Measurements from ENCODE around the gene BRIP1.

The BRIP1 gene

GRCh38 chr17:61754124-61754523 is 109.2 kb downstream of the BRIP1 start:
- Histone ChIP-seq H3K9me3 (replicated peaks in 1 of 11) (peaks cover under 1 to 12% (median 6%) of the 10 kb centered on the region in 11 experiments; a peak in 13 of 22 replicates), H3K4me1 (no peaks in the 10 kb centered on the region), H4K20me1 (no peaks in the 10 kb centered on the region), H3K27ac (no peak overlapping the region), H3K27me3 (no peaks in the 10 kb centered on the region), H3K4me3 (no peak overlapping the region), H3K4me2 (no peak overlapping the region), H3K9ac (no peak overlapping the region), H3K36me3 (peaks cover 4 to 89% (median 41%) of the 10 kb centered on the region in 11 experiments; a peak in 19 of 22 replicates)
- no peak for TF ChIP-seq Cebpa-rat (IDR thresholded peaks at IDR 0.05)

GRCh38 chr17:61753696-61754095 is 109.6 kb downstream of the BRIP1 start:
- no peaks in the 10 kb centered on the region for H4K20me1 ChIP-seq
- no peak overlapping the region for H3K9ac ChIP-seq
- no peak overlapping the region for H3K27ac ChIP-seq

GRCh38 chr17:61750656-61751055 is 112.7 kb downstream of the BRIP1 start:
- Histone ChIP-seq H3K4me1 (no peaks in the 10 kb centered on the region), H3K4me3 (no peak overlapping the region), H3K9ac (no peak overlapping the region), H3K9me3 (replicated peaks in 1 of 11) (peaks cover 14 to 39% (median 30%) of the 10 kb centered on the region in 11 experiments), H3K4me2 (no peak overlapping the region), H4K20me1 (no peaks in the 10 kb centered on the region), H3K27ac (no peak overlapping the region), H3K27me3 (no peaks in the 10 kb centered on the region), H3K36me3 (peaks cover 0 to 87% (median 46%) of the 10 kb centered on the region in 11 experiments; a peak in 20 of 22 replicates)
- no peak for TF ChIP-seq Cebpa-rat (IDR thresholded peaks at IDR 0.05)

More at GRCh38 chr17:61753696-61754095, 109.6 kb downstream of the BRIP1 start:
- no peak overlapping the region for H3K4me2 ChIP-seq
- no peak overlapping the region for H3K4me3 ChIP-seq
- no peak for TF ChIP-seq Cebpa-rat (IDR thresholded peaks at IDR 0.05)
- no peaks in the 10 kb centered on the region for H3K4me1 ChIP-seq
- no peaks in the 10 kb centered on the region for H3K27me3 ChIP-seq
- H3K36me3 ChIP-seq = peaks cover 3 to 89% (median 37%) of the 10 kb centered on the region in 11 experiments; a peak in 19 of 22 replicates
- peaks cover 2 to 11% (median 5%) of the 10 kb centered on the region in 11 experiments; a peak in 14 of 22 replicates for H3K9me3 ChIP-seq (replicated peaks in 1 of 11)

- no peak overlapping the region for H3K9ac ChIP-seq
- H3K9me3 ChIP-seq (replicated peaks in 1 of 11) = peaks cover 14 to 44% (median 36%) of the 10 kb centered on the region in 11 experiments
- H3K4me3 ChIP-seq = no peak overlapping the region
- no peaks in the 10 kb centered on the region for H3K27me3 ChIP-seq
- H3K4me2 ChIP-seq = no peak overlapping the region
- no peak for TF ChIP-seq Cebpa-rat (IDR thresholded peaks at IDR 0.05)
- no peaks in the 10 kb centered on the region for H3K4me1 ChIP-seq
- H3K36me3 ChIP-seq = peaks cover 4 to 87% (median 46%) of the 10 kb centered on the region in 11 experiments; a peak in 20 of 22 replicates
- H4K20me1 ChIP-seq = no peaks in the 10 kb centered on the region
- H3K27ac ChIP-seq = no peak overlapping the region
These were observed 113.4 kb downstream of the BRIP1 start for GRCh38 chr17:61749823-61750404.

- Histone ChIP-seq H3K27me3 (no peaks in the 10 kb centered on the region), H3K4me1 (no peaks in the 10 kb centered on the region), H3K27ac (no peak overlapping the region), H3K4me2 (no peak overlapping the region), H3K9me3 (replicated peaks in 1 of 11) (peaks cover 29 to 71% (median 55%) of the 10 kb centered on the region in 11 experiments), H3K36me3 (peaks cover 18 to 93% (median 63%) of the 10 kb centered on the region in 11 experiments), H3K4me3 (no peak overlapping the region), H4K20me1 (no peaks in the 10 kb centered on the region), H3K9ac (no peak overlapping the region)
- TF ChIP-seq Cebpa-rat (IDR thresholded peaks at IDR 0.05) = no peak
These were observed 116.9 kb downstream of the BRIP1 start for GRCh38 chr17:61746248-61746985.

GRCh38 chr17:61744804-61745203 is 118.5 kb downstream of the BRIP1 start:
- no peak overlapping the region for H3K4me3 ChIP-seq
- TF ChIP-seq Cebpa-rat (IDR thresholded peaks at IDR 0.05) = no peak
- H3K9ac ChIP-seq = no peak overlapping the region
- peaks cover 31 to 96% (median 76%) of the 10 kb centered on the region in 11 experiments for H3K36me3 ChIP-seq
- no peak overlapping the region for H3K4me2 ChIP-seq
- peaks cover 40 to 81% (median 68%) of the 10 kb centered on the region in 11 experiments for H3K9me3 ChIP-seq (replicated peaks in 1 of 11)
- H3K27me3 ChIP-seq = no peaks in the 10 kb centered on the region
- H3K4me1 ChIP-seq = no peaks in the 10 kb centered on the region
- H3K27ac ChIP-seq = no peak overlapping the region
- H4K20me1 ChIP-seq = no peaks in the 10 kb centered on the region

DNA sequence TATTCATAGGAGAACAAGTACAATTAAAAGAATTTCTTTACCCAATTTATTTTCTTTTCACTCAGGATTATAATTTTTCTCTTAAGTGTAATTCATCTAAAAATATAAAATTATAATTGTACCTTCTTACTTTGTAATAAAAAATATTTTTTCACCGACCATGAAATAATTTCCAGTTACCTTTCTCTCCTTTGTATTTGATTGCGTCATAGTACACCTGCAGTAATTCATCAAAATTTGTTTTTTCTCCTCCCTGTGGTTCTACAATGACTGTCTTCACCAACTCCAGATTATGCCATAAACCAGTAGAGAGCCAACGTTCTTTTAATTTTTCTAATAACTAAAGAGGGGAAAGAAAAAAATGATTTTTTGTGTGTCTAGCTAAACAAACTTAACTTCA is 119.1 kb downstream of the BRIP1 start:
- H3K4me3 ChIP-seq = no peak overlapping the region
- TF ChIP-seq Cebpa-rat (IDR thresholded peaks at IDR 0.05) = peak in 2 of 11 experiments; percentile 17 to 73; a peak in 1 of 22 replicates
- no peaks in the 10 kb centered on the region for H4K20me1 ChIP-seq
- no peaks in the 10 kb centered on the region for H3K27me3 ChIP-seq
- H3K4me1 ChIP-seq = no peaks in the 10 kb centered on the region
- no peak overlapping the region for H3K4me2 ChIP-seq
- H3K9ac ChIP-seq = no peak overlapping the region
- H3K27ac ChIP-seq = no peak overlapping the region
- H3K36me3 ChIP-seq = peaks cover 32 to 96% (median 80%) of the 10 kb centered on the region in 11 experiments
- peaks cover 42 to 84% (median 73%) of the 10 kb centered on the region in 11 experiments for H3K9me3 ChIP-seq (replicated peaks in 1 of 11)

- no peak overlapping the region for H3K4me3 ChIP-seq
- peaks cover 32 to 96% (median 83%) of the 10 kb centered on the region in 11 experiments for H3K36me3 ChIP-seq
- H3K27ac ChIP-seq = no peak overlapping the region
- no peak overlapping the region for H3K4me2 ChIP-seq
- no peaks in the 10 kb centered on the region for H3K4me1 ChIP-seq
- H3K9me3 ChIP-seq (replicated peaks in 1 of 11) = peaks cover 46 to 84% (median 76%) of the 10 kb centered on the region in 11 experiments
- H4K20me1 ChIP-seq = no peaks in the 10 kb centered on the region
- TF ChIP-seq Cebpa-rat (IDR thresholded peaks at IDR 0.05) = no peak
- H3K27me3 ChIP-seq = no peaks in the 10 kb centered on the region
- no peak overlapping the region for H3K9ac ChIP-seq
These were observed 119.6 kb downstream of the BRIP1 start for GRCh38 chr17:61743766-61744165.

- TF ChIP-seq Cebpa-rat (IDR thresholded peaks at IDR 0.05) = no peak
- Histone ChIP-seq H3K27ac (no peak overlapping the region), H3K36me3 (peaks cover 37 to 93% (median 75%) of the 10 kb centered on the region in 11 experiments)
These were observed 124.3 kb downstream of the BRIP1 start for GRCh38 chr17:61739002-61739401.

More at GRCh38 chr17:61739002-61739401, 124.3 kb downstream of the BRIP1 start:
- no peak overlapping the region for H3K4me3 ChIP-seq
- H3K9ac ChIP-seq = no peak overlapping the region
- no peaks in the 10 kb centered on the region for H3K4me1 ChIP-seq
- no peaks in the 10 kb centered on the region for H4K20me1 ChIP-seq
- no peaks in the 10 kb centered on the region for H3K27me3 ChIP-seq
- no peak overlapping the region for H3K4me2 ChIP-seq
- peaks cover 53 to 70% (median 62%) of the 10 kb centered on the region in 11 experiments for H3K9me3 ChIP-seq (replicated peaks in 1 of 11)
